Upper lobe of right lung (tissue), 1 donor: Measurements from ENCODE around the gene IL17RC. TPM values are rescaled to one million over a fixed set of nuclear protein-coding genes. Genes with fewer than 3 reads are reported as not detected.

Experiments
- ATAC-seq: fragments of 200-7000 bp; cut with Tn5 transposase; one replicate; pipeline ENCODE4 v1.9.1; 2020; ENCODE audit warnings: mild to moderate bottlenecking, moderate library complexity
- DNase-seq: peaks from one replicate; pipeline ENCODE4 v3.0.0-alpha.2; 2020
- H3K27ac ChIP-seq: fragments of 200-600 bp; one replicate; pipeline ENCODE4 v1.8.0; 2022
- H3K27me3 ChIP-seq: fragments of 200-600 bp; one replicate; pipeline ENCODE4 v1.8.0; 2022; ENCODE audit warnings: mild to moderate bottlenecking
- H3K36me3 ChIP-seq: fragments of 200-600 bp; one replicate; pipeline ENCODE4 v1.8.0; 2022
- H3K4me1 ChIP-seq: fragments of 200-600 bp; one replicate; pipeline ENCODE4 v1.8.0; 2022
- H3K4me3 ChIP-seq: fragments of 200-600 bp; one replicate; pipeline ENCODE4 v1.8.0; 2022; ENCODE audit warnings: mild to moderate bottlenecking
- H3K9me3 ChIP-seq: fragments of 200-600 bp; one replicate; pipeline ENCODE4 v1.8.0; 2022
- intact Hi-C: fragments of 100-400 bp; cut with DNase I; formaldehyde crosslinking; loops from one replicate; pipeline ENCODE4 v1.11.0; 2022
- total RNA-seq: library from RNA; stranded (reverse); fragmentation: NEBNext Ultra II Directional; extraction: Animal tissue kit (Norgen Biotek cat#: 25700); gene quantifications from one replicate; pipeline ENCODE4 v1.2.1, GENCODE V29; 2021
- TF ChIP-seq, protein P1 (sequence below): fragments of 200-600 bp; IDR thresholded peaks from one replicate; pipeline ENCODE4 v1.8.0; 2022; ENCODE audit warnings: antibody characterized with exemption
- donor health status: DM: no; HTN: yes; CAD: no; lungs with severe emphysema.

The IL17RC gene
- total RNA-seq, 1 donor from 2014 or later: 26.9 TPM

DNA sequence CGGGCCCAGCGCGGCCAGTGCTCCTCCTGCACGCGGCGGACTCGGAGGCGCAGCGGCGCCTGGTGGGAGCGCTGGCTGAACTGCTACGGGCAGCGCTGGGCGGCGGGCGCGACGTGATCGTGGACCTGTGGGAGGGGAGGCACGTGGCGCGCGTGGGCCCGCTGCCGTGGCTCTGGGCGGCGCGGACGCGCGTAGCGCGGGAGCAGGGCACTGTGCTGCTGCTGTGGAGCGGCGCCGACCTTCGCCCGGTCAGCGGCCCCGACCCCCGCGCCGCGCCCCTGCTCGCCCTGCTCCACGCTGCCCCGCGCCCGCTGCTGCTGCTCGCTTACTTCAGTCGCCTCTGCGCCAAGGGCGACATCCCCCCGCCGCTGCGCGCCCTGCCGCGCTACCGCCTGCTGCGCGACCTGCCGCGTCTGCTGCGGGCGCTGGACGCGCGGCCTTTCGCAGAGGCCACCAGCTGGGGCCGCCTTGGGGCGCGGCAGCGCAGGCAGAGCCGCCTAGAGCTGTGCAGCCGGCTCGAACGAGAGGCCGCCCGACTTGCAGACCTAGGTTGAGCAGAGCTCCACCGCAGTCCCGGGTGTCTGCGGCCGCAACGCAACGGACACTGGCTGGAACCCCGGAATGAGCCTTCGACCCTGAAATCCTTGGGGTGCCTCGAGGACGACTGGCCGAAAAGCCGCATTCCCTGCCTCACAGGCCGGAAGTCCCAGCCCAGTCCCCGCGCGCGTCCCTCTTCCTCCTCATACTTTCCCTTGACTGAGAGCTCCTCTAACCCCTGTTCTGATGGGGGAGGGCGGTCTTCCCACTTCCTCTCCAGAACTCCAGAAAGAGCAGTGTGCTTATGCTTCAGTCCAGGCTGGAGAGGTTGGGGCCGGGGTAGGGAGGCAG is 1.4 kb upstream of the IL17RC start:
- peak overlapping the region; percentile 57 for H3K4me3 ChIP-seq
- H3K4me1 ChIP-seq: peaks cover 39% of the 10 kb centered on the region
- DNase-seq: peak; percentile 92
- H3K9me3 ChIP-seq: no peaks in the 10 kb centered on the region
- H3K27ac ChIP-seq: peak overlapping the region; percentile 71
- H3K27me3 ChIP-seq: no peaks in the 10 kb centered on the region
- TF ChIP-seq, protein P1, sequence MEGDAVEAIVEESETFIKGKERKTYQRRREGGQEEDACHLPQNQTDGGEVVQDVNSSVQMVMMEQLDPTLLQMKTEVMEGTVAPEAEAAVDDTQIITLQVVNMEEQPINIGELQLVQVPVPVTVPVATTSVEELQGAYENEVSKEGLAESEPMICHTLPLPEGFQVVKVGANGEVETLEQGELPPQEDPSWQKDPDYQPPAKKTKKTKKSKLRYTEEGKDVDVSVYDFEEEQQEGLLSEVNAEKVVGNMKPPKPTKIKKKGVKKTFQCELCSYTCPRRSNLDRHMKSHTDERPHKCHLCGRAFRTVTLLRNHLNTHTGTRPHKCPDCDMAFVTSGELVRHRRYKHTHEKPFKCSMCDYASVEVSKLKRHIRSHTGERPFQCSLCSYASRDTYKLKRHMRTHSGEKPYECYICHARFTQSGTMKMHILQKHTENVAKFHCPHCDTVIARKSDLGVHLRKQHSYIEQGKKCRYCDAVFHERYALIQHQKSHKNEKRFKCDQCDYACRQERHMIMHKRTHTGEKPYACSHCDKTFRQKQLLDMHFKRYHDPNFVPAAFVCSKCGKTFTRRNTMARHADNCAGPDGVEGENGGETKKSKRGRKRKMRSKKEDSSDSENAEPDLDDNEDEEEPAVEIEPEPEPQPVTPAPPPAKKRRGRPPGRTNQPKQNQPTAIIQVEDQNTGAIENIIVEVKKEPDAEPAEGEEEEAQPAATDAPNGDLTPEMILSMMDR: peak; percentile 37
- peak; percentile 83 for ATAC-seq
- H3K36me3 ChIP-seq: no peaks in the 10 kb centered on the region
- intact Hi-C loops: no loop called here

DNA sequence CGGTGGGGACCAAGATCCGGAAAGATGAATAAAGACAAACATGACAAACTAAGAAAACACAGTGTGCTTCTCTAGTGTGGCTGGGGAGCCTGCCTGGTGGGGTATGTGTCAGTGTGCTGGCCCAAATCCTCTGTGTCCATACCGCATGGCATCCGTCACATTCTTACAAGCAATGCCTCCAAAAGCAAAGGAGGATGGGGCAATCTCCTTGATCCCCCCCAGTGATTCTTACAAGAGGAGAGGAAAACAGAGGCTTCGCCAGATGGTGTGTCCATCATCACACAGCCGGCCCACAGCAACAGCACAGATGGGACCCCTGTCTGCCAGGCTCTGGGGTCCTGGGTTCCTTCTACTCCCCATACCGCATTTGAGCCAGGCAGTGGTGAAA is 558 bp upstream of the IL17RC start:
- H3K36me3 ChIP-seq: no peaks in the 10 kb centered on the region
- peaks cover 39% of the 10 kb centered on the region for H3K4me1 ChIP-seq
- H3K27me3 ChIP-seq: no peaks in the 10 kb centered on the region
- peak overlapping the region; percentile 57 for H3K4me3 ChIP-seq
- no peaks in the 10 kb centered on the region for H3K9me3 ChIP-seq
- TF ChIP-seq, protein P1: no peak
- ATAC-seq (no peak), DNase-seq (no peak)
- intact Hi-C loops: no loop called here
- peak overlapping the region; percentile 71 for H3K27ac ChIP-seq

DNA sequence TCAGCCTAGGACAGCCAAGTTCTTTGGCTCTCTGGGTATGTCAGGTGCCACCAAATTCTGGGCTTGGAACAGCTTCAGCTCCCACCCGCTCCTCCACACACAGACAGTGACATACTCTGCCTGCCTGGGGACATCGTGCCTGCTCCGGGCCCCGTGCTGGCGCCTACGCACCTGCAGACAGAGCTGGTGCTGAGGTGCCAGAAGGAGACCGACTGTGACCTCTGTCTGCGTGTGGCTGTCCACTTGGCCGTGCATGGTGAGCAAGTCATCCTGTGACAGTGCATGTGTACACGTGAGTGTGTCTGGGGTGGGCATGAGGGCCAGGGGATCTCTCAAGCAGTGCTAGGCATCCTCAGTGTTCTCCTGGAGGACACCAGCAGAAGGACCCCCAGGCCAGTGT is 922 bp downstream of the IL17RC start:
- no peaks in the 10 kb centered on the region for H3K9me3 ChIP-seq
- no peaks in the 10 kb centered on the region for H3K36me3 ChIP-seq
- peak overlapping the region; percentile 71 for H3K27ac ChIP-seq
- TF ChIP-seq, protein P1: no peak
- H3K4me3 ChIP-seq: peak overlapping the region; percentile 57
- H3K27me3 ChIP-seq: no peaks in the 10 kb centered on the region
- ATAC-seq (no peak), DNase-seq (no peak)
- H3K4me1 ChIP-seq: peaks cover 39% of the 10 kb centered on the region
- intact Hi-C loops: no loop called here

DNA sequence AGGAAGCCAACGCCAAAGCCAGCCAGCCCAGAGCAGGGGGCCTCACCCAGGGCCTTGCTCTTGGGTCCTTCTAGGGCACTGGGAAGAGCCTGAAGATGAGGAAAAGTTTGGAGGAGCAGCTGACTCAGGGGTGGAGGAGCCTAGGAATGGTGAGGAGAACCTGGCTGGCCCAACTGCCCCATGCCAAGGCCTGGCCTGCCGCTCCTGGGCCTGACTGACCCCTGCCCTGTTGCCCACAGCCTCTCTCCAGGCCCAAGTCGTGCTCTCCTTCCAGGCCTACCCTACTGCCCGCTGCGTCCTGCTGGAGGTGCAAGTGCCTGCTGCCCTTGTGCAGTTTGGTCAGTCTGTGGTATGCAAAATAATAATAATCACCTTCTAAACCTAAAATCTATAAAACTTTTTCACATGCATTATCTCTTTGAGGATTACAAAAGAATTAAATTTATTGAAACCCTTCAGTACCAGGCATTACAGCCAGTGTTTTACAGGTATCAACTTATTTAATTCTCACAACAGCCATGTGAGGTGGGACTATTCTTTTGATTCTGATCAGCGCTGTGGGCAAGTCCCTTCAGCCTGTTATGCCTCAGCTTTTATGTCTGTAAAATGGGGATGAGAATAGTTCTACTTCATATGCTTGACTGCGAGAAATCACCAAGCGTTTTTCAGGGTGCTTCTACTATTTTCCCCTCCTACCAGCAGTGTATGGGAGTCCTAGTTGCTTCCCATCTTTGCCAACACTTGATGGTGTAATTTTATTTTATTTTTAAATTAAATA is 1.6 kb downstream of the IL17RC start:
- ATAC-seq (no peak), DNase-seq (no peak)
- peak overlapping the region; percentile 57 for H3K4me3 ChIP-seq
- no peaks in the 10 kb centered on the region for H3K27me3 ChIP-seq
- peaks cover 39% of the 10 kb centered on the region for H3K4me1 ChIP-seq
- intact Hi-C loops: no loop called here
- no peaks in the 10 kb centered on the region for H3K9me3 ChIP-seq
- TF ChIP-seq, protein P1: no peak
- H3K27ac ChIP-seq: no peak overlapping the region
- H3K36me3 ChIP-seq: no peaks in the 10 kb centered on the region

DNA sequence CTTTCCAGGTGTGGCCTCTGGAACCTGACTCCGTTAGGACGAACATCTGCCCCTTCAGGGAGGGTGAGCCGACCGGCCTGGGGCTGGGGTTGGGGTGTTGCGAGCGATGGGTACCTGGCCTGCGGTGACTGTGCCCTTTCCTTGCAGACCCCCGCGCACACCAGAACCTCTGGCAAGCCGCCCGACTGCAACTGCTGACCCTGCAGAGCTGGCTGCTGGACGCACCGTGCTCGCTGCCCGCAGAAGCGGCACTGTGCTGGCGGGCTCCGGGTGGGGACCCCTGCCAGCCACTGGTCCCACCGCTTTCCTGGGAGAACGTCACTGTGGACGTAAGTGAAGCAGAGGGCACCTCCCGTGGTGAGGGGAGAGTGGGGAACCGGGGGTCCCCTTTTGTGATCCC is 11.3 kb downstream of the IL17RC start:
- peaks cover 6% of the 10 kb centered on the region for H3K4me1 ChIP-seq
- no peaks in the 10 kb centered on the region for H3K27me3 ChIP-seq
- intact Hi-C loops: no loop called here
- no peak overlapping the region for H3K27ac ChIP-seq
- H3K9me3 ChIP-seq: no peaks in the 10 kb centered on the region
- ATAC-seq (no peak), DNase-seq (no peak)
- H3K4me3 ChIP-seq: no peak overlapping the region
- peaks cover 20% of the 10 kb centered on the region for H3K36me3 ChIP-seq
- TF ChIP-seq, protein P1: no peak
